ENCODE measurements around the gene KLHDC8B. TPM values are rescaled to one million over a fixed set of nuclear protein-coding genes. Genes with fewer than 3 reads are reported as not detected.

The KLHDC8B gene
- total and polyA plus RNA-seq, 9 of the 15 experiments (the other 6 are each of a cell fraction or from before 2014, with no cell fraction given), result 6.9 to 34.8 (median 25.2) TPM

- no peak for TF ChIP-seq ARID3A (IDR thresholded peaks at IDR 0.05; ENCODE audit: borderline replicate concordance, low read depth, low read length)
- no peak for TF ChIP-seq ZNF644 (tag; IDR thresholded peaks at IDR 0.05; ENCODE audit: low read depth)
- TF ChIP-seq HNRNPH1 (optimal IDR thresholded peaks at IDR 0.05; ENCODE audit: low read depth, low read length), result no peak
- no peak for TF ChIP-seq ZNF589 (CRISPR knock-in tag; IDR thresholded peaks at IDR 0.05; ENCODE audit: low read depth)
- no peak for TF ChIP-seq IRF1 (CRISPR knock-in tag; IDR thresholded peaks at IDR 0.05; ENCODE audit: borderline replicate concordance)
- TF ChIP-seq HMG20B (CRISPR knock-in tag; IDR thresholded peaks at IDR 0.05), result no peak
- TF ChIP-seq FOXM1 (IDR thresholded peaks at IDR 0.05; ENCODE audit: low read depth), result peak; percentile 16; the same call in 1 of the 2 replicates
- no peak for TF ChIP-seq FOXM1 (CRISPR knock-in tag; IDR thresholded peaks at IDR 0.05; ENCODE audit: low read depth)
- TF ChIP-seq EHMT2 (IDR thresholded peaks at IDR 0.05), result no peak
- TF ChIP-seq POLR3A (IDR thresholded peaks at IDR 0.05; ENCODE audit: borderline replicate concordance, extremely low read depth, insufficient read depth, insufficient read length), result no peak
- 0 out of 4 replicates have a peak, but pooled peaks of 1 of the 2 experiments have one; percentile 29 for TF ChIP-seq MNT (conservative IDR thresholded peaks at IDR 0.05)
- TF ChIP-seq ARID1B (IDR thresholded peaks at IDR 0.05), result no peak
- TF ChIP-seq NR2F6 (CRISPR knock-in tag; IDR thresholded peaks at IDR 0.05), result no peak
- TF ChIP-seq CC2D1A (IDR thresholded peaks at IDR 0.05), result no peak
- no peak for TF ChIP-seq CEBPG (CRISPR knock-in tag; IDR thresholded peaks at IDR 0.05)
- TF ChIP-seq CEBPG (tag; conservative IDR thresholded peaks at IDR 0.05 in 1 of 2, IDR thresholded peaks at IDR 0.05 in 1 of 2), result no peak
- no peak for TF ChIP-seq ZBTB2 (IDR thresholded peaks at IDR 0.05)
- no peak for TF ChIP-seq ZBTB11 (CRISPR knock-in tag; IDR thresholded peaks at IDR 0.05)
Observed at GRCh38 chr3:49132437-49133225, 38.8 kb upstream of the KLHDC8B start, which contains the start of gene LAMB2 (continued).

Measured in K562 (cell line).